Common myeloid progenitor, CD34-positive (primary cell): Measurements from ENCODE around the gene PGAM2.

Source experiments
- CTCF ChIA-PET: fragments of 350-600 bp; sonication (Branson Sonifier 250); formaldehyde crosslinking; loops from one replicate; lab custom pipeline; 2021; ENCODE audit warnings: antibody characterized with exemption; lab: Charles Lee
- POLR2A ChIA-PET: fragments of 350-600 bp; sonication (Branson Sonifier 250); formaldehyde crosslinking; loops from one replicate; lab custom pipeline; 2021; ENCODE audit warnings: antibody characterized with exemption; lab: Charles Lee
- DNase-seq, 3 donors: peaks; one replicate each; pipeline versions ENCODE4 v3.0.0 to v3.0.0-alpha.2; 2013
- H3K27ac ChIP-seq, 2 experiments: 1 replicate in 1 of 2; 2 replicates in 1 of 2; pipeline ENCODE4 v1.7.0; 2013; ENCODE audit warnings: inconsistent platforms in 2 of 2, low read length in 2 of 2, mild to moderate bottlenecking in 2 of 2, low read depth in 1 of 2, moderate library complexity in 1 of 2; ENCODE audit not compliant: severe bottlenecking in 2 of 2, insufficient read depth in 1 of 2, poor library complexity in 1 of 2
- H3K27me3 ChIP-seq, 5 experiments: replicated peaks in 2 of 5; 1 replicate in 3 of 5; 2 replicates in 2 of 5; pipeline versions ENCODE4 v1.6.1 to v1.7.0; 2013; ENCODE audit warnings: low read length in 4 of 5, mild to moderate bottlenecking in 2 of 5, moderate library complexity in 2 of 5, inconsistent platforms in 1 of 5; ENCODE audit not compliant: insufficient read depth in 5 of 5, control insufficient read depth in 4 of 5
- H3K36me3 ChIP-seq, 4 experiments: 1 replicate in 2 of 4; 2 replicates in 2 of 4; pipeline versions ENCODE4 v1.6.1 to v1.7.0; 2013; ENCODE audit warnings: low read length in 3 of 4, control low read depth in 1 of 4, mild to moderate bottlenecking in 1 of 4; ENCODE audit not compliant: control insufficient read depth in 4 of 4, insufficient read depth in 4 of 4
- H3K4me1 ChIP-seq, 4 experiments: 1 replicate in 3 of 4; 2 replicates in 1 of 4; pipeline versions ENCODE4 v1.6.1 to v1.7.1; 2013; ENCODE audit warnings: low read length in 3 of 4, mild to moderate bottlenecking in 3 of 4, control low read depth in 1 of 4, inconsistent platforms in 1 of 4, moderate library complexity in 1 of 4; ENCODE audit not compliant: control insufficient read depth in 4 of 4, insufficient read depth in 4 of 4; ENCODE audit errors: control extremely low read depth in 1 of 4
- H3K4me3 ChIP-seq, 7 experiments: 1 replicate in 4 of 7; 2 replicates in 3 of 7; pipeline versions ENCODE4 v1.5.1 to v1.7.0; 2013; ENCODE audit warnings: mild to moderate bottlenecking in 7 of 7, low read length in 6 of 7, moderate library complexity in 6 of 7, inconsistent platforms in 2 of 7, low read depth in 2 of 7, control low read depth in 1 of 7; ENCODE audit not compliant: insufficient read depth in 4 of 7, control insufficient read depth in 1 of 7; ENCODE audit errors: extremely low read depth in 1 of 7
- H3K9me3 ChIP-seq, 5 experiments: 1 replicate in 4 of 5; 2 replicates in 1 of 5; pipeline versions ENCODE4 v1.6.1 to v1.7.1; 2013; ENCODE audit warnings: low read length in 4 of 5, mild to moderate bottlenecking in 2 of 5, inconsistent platforms in 1 of 5, low read depth in 1 of 5, moderate library complexity in 1 of 5; ENCODE audit not compliant: control insufficient read depth in 4 of 5, insufficient read depth in 2 of 5; ENCODE audit errors: control extremely low read depth in 1 of 5
- WGBS: methylation state at CpG from one replicate; pipeline ENCODE4 v1.1.5; 2013; ENCODE audit not compliant: insufficient coverage; 5-methylcytosine and 5-hydroxymethylcytosine counted together

Gene PGAM2

GRCh38 chr7:44093102-44093641 is 27.8 kb upstream of the PGAM2 start:
- CTCF ChIA-PET = interaction anchor here (0.9 to 1.5 kb wide), 3 partner anchors 9 to 103 kb away, joined by 3 read pairs; no protein-coding TSS in a partner anchor
- H3K27me3 ChIP-seq = no peaks in the 10 kb centered on the region
- 63% methylated on average over 3 of the region's 6 CpGs for WGBS
- peaks cover 6 to 18% (median 14%) of the 10 kb centered on the region in 4 experiments for H3K4me1 ChIP-seq
- POLR2A ChIA-PET = no interaction called here
- no peak overlapping the region for H3K4me3 ChIP-seq
- no peaks in the 10 kb centered on the region for H3K9me3 ChIP-seq
- DNase-seq = no peak
- no peak overlapping the region for H3K27ac ChIP-seq
- H3K36me3 ChIP-seq = no peaks in the 10 kb centered on the region

GRCh38 chr7:44087911-44088838 is 22.8 kb upstream of the PGAM2 start:
- DNase-seq = no peak
- peaks cover 0 to under 1% (median 0%) of the 10 kb centered on the region in 4 experiments for H3K4me1 ChIP-seq
- no peaks in the 10 kb centered on the region for H3K27me3 ChIP-seq
- ChIA-PET CTCF (interaction anchor here (1.0 to 1.5 kb wide), 5 partner anchors 9 to 14 kb away, joined by 3 to 4 read pairs (median 3); no protein-coding TSS in a partner anchor), POLR2A (no interaction called here)
- no peaks in the 10 kb centered on the region for H3K9me3 ChIP-seq
- H3K36me3 ChIP-seq = no peaks in the 10 kb centered on the region
- H3K27ac ChIP-seq = no peak overlapping the region
- WGBS = 90% methylated on average over 16 of the region's 20 CpGs
- no peak overlapping the region for H3K4me3 ChIP-seq

GRCh38 chr7:44086627-44087026 is 21.3 kb upstream of the PGAM2 start:
- H3K9me3 ChIP-seq = no peaks in the 10 kb centered on the region
- 91% methylated on average over 1 of the region's 3 CpGs for WGBS
- no peak for DNase-seq
- no peaks in the 10 kb centered on the region for H3K36me3 ChIP-seq
- ChIA-PET POLR2A (no interaction called here), CTCF (interaction anchor here (1.0 to 1.5 kb wide), 2 partner anchors 11 to 16 kb away, joined by 3 to 6 read pairs; no protein-coding TSS in a partner anchor)
- peaks cover 0 to 9% (median 4%) of the 10 kb centered on the region in 4 experiments for H3K4me1 ChIP-seq
- H3K27ac ChIP-seq = no peak overlapping the region
- H3K27me3 ChIP-seq = no peaks in the 10 kb centered on the region
- no peak overlapping the region for H3K4me3 ChIP-seq

GRCh38 chr7:44085546-44085945 is 20.2 kb upstream of the PGAM2 start:
- CTCF ChIA-PET = interaction anchor here (1.3 to 1.9 kb wide), 3 partner anchors 12 to 22 kb away, joined by 3 to 6 read pairs (median 4); no protein-coding TSS in a partner anchor
- Histone ChIP-seq H3K9me3 (no peaks in the 10 kb centered on the region), H3K36me3 (peaks cover 0 to 5% (median under 1%) of the 10 kb centered on the region in 4 experiments), H3K4me1 (peaks cover 3 to 18% (median 13%) of the 10 kb centered on the region in 4 experiments), H3K27ac (no peak overlapping the region), H3K27me3 (no peaks in the 10 kb centered on the region), H3K4me3 (no peak overlapping the region)
- WGBS = 100% methylated on average over 3 of the region's 3 CpGs
- peak in 1 of 3 donors; percentile 27 for DNase-seq
- POLR2A ChIA-PET = no interaction called here

GRCh38 chr7:44084701-44085100 is 19.3 kb upstream of the PGAM2 start:
- peaks cover 3 to 18% (median 13%) of the 10 kb centered on the region in 4 experiments for H3K4me1 ChIP-seq
- no peak overlapping the region for H3K4me3 ChIP-seq
- H3K9me3 ChIP-seq = no peaks in the 10 kb centered on the region
- 86% methylated on average over 4 of the region's 4 CpGs for WGBS
- peaks cover 0 to 14% (median 7%) of the 10 kb centered on the region in 4 experiments for H3K36me3 ChIP-seq
- no peak for DNase-seq
- no peaks in the 10 kb centered on the region for H3K27me3 ChIP-seq
- no peak overlapping the region for H3K27ac ChIP-seq
- CTCF ChIA-PET = interaction anchor here (1.3 to 1.9 kb wide), 2 partner anchors 18 to 21 kb away, joined by 3 to 4 read pairs; no protein-coding TSS in a partner anchor
- POLR2A ChIA-PET = no interaction called here

GRCh38 chr7:44083796-44084195 is 18.4 kb upstream of the PGAM2 start:
- CTCF ChIA-PET = interaction anchor here (0.8 kb wide), 1 partner anchor 9 kb away, joined by 3 read pairs; no protein-coding TSS in a partner anchor
- no peaks in the 10 kb centered on the region for H3K9me3 ChIP-seq
- no peak overlapping the region for H3K27ac ChIP-seq
- peaks cover 3 to 18% (median 13%) of the 10 kb centered on the region in 4 experiments for H3K4me1 ChIP-seq
- peaks cover 0 to 22% (median 12%) of the 10 kb centered on the region in 4 experiments for H3K36me3 ChIP-seq
- WGBS = 100% methylated on average over 2 of the region's 3 CpGs
- POLR2A ChIA-PET = no interaction called here
- H3K4me3 ChIP-seq = no peak overlapping the region
- no peak for DNase-seq
- H3K27me3 ChIP-seq = no peaks in the 10 kb centered on the region
